Fibroblast of villous mesenchyme (primary cell): ENCODE results near the gene VAT1L. TPM values are rescaled to one million over a fixed set of nuclear protein-coding genes. Genes with fewer than 3 reads are reported as not detected.

Source experiments
- DNase-seq: peaks from one replicate; pipeline ENCODE4 v3.0.0-alpha.2; 2010; ENCODE audit warnings: low read depth
- H3K4me3 ChIP-seq: 2 replicates; pipeline ENCODE4 v1.5.1; 2011; ENCODE audit warnings: low read depth, mild to moderate bottlenecking, low read length
- total RNA-seq: library from RNA; depleted of rRNA; stranded (reverse); fragments of >200 nt; gene quantifications from 2 replicates; pipeline ENCODE4 v1.2.3, GENCODE V29; 2012
- TF ChIP-seq, protein P1 (sequence below): IDR thresholded peaks from 2 replicates; pipeline ENCODE4 v1.5.1; 2012; ENCODE audit warnings: low read depth, mild to moderate bottlenecking, low read length; ENCODE audit not compliant: insufficient read depth

The VAT1L gene
- total RNA-seq, 1 donor, result 37.6 TPM

DNA sequence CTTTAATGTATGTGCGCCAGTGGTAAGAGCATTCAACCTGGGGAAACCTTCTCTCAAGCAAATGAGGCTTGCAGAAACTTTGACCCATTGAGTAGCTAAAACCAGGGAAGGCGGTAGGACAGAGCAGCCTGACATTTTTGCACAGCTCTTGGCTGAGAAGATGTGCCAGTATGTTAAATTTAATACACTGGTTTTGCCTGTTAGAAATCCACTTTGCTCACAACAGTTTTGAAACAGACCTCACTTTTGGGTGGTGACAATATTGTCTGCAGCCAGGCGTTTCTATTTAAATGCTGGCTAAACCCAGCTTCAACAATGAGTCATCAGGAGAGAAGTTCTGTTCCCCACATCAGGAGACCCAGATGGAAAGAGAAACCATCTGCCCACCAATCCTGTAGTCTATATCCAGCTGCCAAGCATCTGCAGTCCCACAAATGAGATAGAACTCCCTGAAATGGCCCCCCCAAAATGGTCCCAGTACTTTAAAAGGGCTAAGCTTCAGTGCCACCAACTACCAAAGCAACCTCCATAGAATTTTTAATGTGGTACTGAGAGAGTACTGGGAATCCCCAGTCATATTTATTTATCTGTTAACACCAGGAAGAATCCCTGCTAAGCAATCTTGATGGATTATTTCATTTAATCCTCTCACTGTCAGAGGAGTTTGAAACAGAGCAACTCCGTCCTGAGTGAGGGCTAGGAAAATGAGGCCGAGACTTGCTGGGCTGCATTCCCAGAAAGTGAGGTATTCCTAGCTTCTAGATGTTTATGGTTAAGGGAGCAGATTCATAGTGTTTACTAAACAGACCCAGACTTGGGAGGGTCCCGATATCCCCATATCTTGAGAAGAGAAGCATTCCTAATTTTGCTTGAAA, 205.0 kb downstream of the VAT1L start:
- TF ChIP-seq, protein P1, sequence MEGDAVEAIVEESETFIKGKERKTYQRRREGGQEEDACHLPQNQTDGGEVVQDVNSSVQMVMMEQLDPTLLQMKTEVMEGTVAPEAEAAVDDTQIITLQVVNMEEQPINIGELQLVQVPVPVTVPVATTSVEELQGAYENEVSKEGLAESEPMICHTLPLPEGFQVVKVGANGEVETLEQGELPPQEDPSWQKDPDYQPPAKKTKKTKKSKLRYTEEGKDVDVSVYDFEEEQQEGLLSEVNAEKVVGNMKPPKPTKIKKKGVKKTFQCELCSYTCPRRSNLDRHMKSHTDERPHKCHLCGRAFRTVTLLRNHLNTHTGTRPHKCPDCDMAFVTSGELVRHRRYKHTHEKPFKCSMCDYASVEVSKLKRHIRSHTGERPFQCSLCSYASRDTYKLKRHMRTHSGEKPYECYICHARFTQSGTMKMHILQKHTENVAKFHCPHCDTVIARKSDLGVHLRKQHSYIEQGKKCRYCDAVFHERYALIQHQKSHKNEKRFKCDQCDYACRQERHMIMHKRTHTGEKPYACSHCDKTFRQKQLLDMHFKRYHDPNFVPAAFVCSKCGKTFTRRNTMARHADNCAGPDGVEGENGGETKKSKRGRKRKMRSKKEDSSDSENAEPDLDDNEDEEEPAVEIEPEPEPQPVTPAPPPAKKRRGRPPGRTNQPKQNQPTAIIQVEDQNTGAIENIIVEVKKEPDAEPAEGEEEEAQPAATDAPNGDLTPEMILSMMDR, result no peak
- DNase-seq, result peak; percentile 84
- no peak overlapping the region for H3K4me3 ChIP-seq

DNA sequence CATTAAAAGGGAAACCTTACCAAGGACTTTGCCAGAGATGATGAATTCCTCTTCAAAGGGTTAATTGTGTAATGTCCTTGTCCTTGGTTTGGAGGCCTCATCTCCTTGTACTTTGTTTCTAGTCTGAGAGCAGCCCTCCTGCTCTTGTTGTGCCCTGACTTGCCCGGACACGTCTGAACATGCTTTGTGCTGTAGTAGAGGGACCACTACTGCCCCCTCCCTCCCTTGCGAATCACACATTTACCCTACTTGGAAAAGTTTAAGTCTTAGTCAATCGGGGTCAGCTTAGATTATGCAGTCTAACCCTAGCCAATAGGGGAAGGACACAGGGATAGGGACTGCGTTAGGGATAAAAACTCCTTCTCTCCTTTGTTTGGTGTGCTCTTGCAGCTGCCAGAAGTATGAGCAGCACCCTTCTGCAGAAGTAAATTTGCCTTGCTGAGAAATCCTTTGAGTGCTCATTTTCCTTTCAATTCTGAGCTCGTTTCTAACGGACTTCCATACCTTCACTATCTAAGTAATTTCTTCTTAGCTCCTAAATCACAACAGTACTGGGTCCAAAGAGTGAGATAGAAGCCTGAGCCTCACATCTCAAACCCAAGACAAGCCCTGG, 207.6 kb downstream of the VAT1L start:
- TF ChIP-seq, protein P1, result no peak
- DNase-seq, result no peak
- no peak overlapping the region for H3K4me3 ChIP-seq

DNA sequence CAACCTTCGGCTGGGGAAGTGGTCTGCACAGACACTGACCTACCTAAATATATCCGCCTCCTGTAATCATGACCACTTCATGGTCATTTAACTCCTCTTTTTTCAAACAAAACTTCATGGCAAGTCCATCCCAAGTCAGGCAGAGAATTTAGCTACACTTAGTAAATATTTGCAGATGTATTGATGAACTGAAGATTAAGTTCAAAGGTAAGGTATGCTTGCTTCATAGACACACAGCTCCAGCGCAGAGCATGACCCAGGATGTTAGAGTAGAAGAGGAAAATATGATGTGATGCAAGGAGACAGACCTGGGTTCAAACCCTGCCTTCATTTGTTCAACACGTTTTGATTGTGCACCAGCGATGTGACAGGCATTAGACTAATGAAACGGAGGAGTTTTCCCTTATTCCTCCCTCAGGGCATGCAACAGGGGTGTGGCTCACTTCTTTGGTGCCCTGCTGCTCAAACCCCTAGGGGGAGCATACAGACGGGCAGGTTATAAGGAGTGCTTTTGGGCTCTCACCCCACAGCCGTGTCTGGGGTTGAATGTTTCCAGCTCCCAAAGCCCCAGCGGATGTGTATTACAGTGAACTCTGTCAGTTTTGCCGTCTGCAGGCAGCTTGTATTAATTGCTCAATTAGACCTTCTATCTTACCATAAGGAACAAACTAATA, 210.1 kb downstream of the VAT1L start:
- H3K4me3 ChIP-seq, result no peak overlapping the region
- TF ChIP-seq, protein P1, result no peak
- DNase-seq, result no peak

DNA sequence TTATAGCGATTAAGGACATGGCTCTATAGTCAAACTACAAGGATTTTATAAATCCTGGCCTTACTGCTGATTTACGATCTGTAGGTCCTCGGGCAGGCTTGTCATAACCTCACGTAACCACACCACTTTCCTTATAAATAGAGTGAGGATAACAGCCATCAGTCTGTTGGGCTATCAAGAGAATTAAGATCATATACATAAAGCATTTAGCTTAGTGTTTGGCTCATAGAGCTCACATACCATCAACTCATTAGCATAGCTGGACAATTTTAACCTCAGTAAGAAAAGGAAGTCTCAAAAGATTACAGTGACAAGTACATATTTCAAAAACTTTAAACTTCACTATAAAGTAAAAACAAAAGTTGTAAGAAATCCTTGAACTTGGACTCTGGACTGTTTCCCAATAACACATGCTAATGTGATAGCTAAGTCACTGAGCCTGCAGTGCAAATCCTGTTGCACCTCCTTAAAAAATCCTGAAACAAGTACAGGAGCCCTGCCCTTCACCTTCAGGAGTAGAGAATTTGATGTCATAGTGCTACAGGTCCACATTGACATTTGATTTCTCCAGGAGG, 213.2 kb downstream of the VAT1L start:
- H3K4me3 ChIP-seq, result no peak overlapping the region
- TF ChIP-seq, protein P1, result no peak
- peak; percentile 53 for DNase-seq

DNA sequence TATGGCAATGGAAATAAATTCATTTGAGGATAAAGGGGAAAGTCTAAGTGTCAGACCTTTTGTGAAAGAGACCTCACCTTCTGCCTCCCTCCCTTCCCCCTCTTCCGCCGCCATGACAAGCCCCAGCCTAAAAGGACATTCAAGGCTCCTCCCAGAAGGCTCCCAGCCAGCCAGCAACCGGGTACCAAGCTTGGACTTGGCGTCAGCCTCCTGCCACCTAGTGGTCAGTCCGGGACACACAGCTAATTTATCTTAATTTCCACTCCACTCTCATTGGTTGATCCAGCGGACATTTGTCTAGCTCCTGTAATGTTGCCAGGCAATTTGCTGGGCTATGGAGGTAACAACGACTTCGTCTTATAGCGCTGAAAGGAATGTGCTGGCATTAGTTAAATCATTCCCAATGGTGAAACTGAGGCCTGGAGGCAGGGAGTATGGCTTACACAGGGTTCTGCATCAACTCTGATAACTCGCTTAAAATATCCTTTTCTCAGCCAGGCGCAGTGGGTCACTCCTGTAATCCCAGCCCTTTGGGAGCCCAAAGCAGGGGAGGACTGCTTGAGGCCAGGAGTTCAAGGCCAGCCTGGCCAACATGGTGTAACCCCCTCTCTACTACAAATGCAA, 214.7 kb downstream of the VAT1L start:
- H3K4me3 ChIP-seq, result no peak overlapping the region
- DNase-seq, result peak; percentile 92
- TF ChIP-seq, protein P1, result peak; percentile 95

DNA sequence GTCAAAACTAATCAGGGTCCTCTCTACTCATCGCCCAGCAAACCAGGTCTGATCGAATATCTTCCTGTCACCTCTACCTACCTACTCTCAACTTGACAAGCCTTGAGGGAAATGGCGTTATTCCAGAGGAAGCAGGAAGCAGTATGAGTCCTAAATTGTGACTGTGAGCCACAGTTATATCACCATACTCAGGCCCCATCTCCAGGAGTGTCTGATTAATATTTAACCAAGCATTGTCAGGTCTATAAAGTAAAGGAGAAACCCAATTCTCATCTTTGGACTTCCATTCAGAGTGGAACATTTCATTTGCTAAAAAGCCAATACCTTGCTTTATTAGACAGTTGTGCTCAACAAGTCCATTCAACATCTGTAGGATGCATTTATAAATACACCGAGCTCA, 216.2 kb downstream of the VAT1L start:
- TF ChIP-seq, protein P1, result no peak
- no peak for DNase-seq
- H3K4me3 ChIP-seq, result no peak overlapping the region
